Ishikawa (cell line): ENCODE results near the gene SLC38A10.

Experiments used
- CEBPB ChIP-seq: IDR thresholded peaks from 2 replicates; pipeline ENCODE4 v1.6.1; 2012
- CREB1 ChIP-seq: IDR thresholded peaks from 2 replicates; pipeline ENCODE4 v1.6.1; 2012; ENCODE audit warnings: low read depth
- EGR1 ChIP-seq: IDR thresholded peaks from 2 replicates; pipeline ENCODE4 v1.6.1; 2012
- EP300 ChIP-seq: IDR thresholded peaks from 2 replicates; pipeline ENCODE4 v1.6.1; 2012; ENCODE audit warnings: borderline replicate concordance
- FOXM1 ChIP-seq: IDR thresholded peaks from 2 replicates; pipeline ENCODE4 v1.6.1; 2012; ENCODE audit warnings: low read depth, borderline replicate concordance
- NFIC ChIP-seq: IDR thresholded peaks from 2 replicates; pipeline ENCODE4 v1.6.1; 2012
- RAD21 ChIP-seq: IDR thresholded peaks from 2 replicates; pipeline ENCODE4 v1.6.1; 2012; ENCODE audit warnings: low read depth
- TAF1 ChIP-seq: IDR thresholded peaks from 2 replicates; pipeline ENCODE4 v1.6.1; 2012; ENCODE audit warnings: low read depth, mild to moderate bottlenecking
- TCF12 ChIP-seq: IDR thresholded peaks from 2 replicates; pipeline ENCODE4 v1.6.1; 2012; ENCODE audit warnings: low read depth
- TEAD4 ChIP-seq: IDR thresholded peaks from 2 replicates; pipeline ENCODE4 v1.6.1; 2012
- USF1 ChIP-seq: IDR thresholded peaks from 2 replicates; pipeline ENCODE4 v1.6.1; 2012
- YY1 ChIP-seq: IDR thresholded peaks from 2 replicates; pipeline ENCODE4 v1.6.1; 2012; ENCODE audit warnings: low read depth
- ZBTB7A ChIP-seq: IDR thresholded peaks from 2 replicates; pipeline ENCODE4 v1.6.1; 2012; ENCODE audit warnings: low read depth
- TF ChIP-seq, protein P1 (sequence below): IDR thresholded peaks from 2 replicates; pipeline ENCODE4 v1.6.1; 2012
- TF ChIP-seq, protein P2 (sequence below): IDR thresholded peaks from 2 replicates; pipeline ENCODE4 v1.6.1; 2012; ENCODE audit warnings: low read depth, mild to moderate bottlenecking

The SLC38A10 gene

GRCh38 chr17:81234506-81234855 is 60.6 kb downstream of the SLC38A10 start:
- no peak for TF ChIP-seq NFIC
- TF ChIP-seq, protein P1, sequence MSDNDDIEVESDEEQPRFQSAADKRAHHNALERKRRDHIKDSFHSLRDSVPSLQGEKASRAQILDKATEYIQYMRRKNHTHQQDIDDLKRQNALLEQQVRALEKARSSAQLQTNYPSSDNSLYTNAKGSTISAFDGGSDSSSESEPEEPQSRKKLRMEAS = no peak
- no peak for TF ChIP-seq CREB1
- no peak for TF ChIP-seq TAF1
- TF ChIP-seq TCF12 = no peak
- no peak for TF ChIP-seq ZBTB7A
- TF ChIP-seq, protein P2, sequence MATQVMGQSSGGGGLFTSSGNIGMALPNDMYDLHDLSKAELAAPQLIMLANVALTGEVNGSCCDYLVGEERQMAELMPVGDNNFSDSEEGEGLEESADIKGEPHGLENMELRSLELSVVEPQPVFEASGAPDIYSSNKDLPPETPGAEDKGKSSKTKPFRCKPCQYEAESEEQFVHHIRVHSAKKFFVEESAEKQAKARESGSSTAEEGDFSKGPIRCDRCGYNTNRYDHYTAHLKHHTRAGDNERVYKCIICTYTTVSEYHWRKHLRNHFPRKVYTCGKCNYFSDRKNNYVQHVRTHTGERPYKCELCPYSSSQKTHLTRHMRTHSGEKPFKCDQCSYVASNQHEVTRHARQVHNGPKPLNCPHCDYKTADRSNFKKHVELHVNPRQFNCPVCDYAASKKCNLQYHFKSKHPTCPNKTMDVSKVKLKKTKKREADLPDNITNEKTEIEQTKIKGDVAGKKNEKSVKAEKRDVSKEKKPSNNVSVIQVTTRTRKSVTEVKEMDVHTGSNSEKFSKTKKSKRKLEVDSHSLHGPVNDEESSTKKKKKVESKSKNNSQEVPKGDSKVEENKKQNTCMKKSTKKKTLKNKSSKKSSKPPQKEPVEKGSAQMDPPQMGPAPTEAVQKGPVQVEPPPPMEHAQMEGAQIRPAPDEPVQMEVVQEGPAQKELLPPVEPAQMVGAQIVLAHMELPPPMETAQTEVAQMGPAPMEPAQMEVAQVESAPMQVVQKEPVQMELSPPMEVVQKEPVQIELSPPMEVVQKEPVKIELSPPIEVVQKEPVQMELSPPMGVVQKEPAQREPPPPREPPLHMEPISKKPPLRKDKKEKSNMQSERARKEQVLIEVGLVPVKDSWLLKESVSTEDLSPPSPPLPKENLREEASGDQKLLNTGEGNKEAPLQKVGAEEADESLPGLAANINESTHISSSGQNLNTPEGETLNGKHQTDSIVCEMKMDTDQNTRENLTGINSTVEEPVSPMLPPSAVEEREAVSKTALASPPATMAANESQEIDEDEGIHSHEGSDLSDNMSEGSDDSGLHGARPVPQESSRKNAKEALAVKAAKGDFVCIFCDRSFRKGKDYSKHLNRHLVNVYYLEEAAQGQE = no peak
- no peak for TF ChIP-seq TEAD4

GRCh38 chr17:81233811-81234505 is 61.1 kb downstream of the SLC38A10 start:
- TF ChIP-seq EP300 (no peak), TAF1 (no peak), ZBTB7A (no peak), USF1 (no peak), TCF12 (no peak), CEBPB (no peak), TEAD4 (no peak), YY1 (no peak), NFIC (no peak), RAD21 (no peak), EGR1 (no peak), CREB1 (no peak), FOXM1 (no peak)
- TF ChIP-seq, protein P2 = no peak
- TF ChIP-seq, protein P1 = no peak

GRCh38 chr17:81233316-81233715 is 61.8 kb downstream of the SLC38A10 start:
- TF ChIP-seq EGR1 (no peak), RAD21 (no peak), TCF12 (no peak), ZBTB7A (no peak), CEBPB (no peak), USF1 (no peak), CREB1 (no peak)
- TF ChIP-seq, protein P1 = no peak

DNA sequence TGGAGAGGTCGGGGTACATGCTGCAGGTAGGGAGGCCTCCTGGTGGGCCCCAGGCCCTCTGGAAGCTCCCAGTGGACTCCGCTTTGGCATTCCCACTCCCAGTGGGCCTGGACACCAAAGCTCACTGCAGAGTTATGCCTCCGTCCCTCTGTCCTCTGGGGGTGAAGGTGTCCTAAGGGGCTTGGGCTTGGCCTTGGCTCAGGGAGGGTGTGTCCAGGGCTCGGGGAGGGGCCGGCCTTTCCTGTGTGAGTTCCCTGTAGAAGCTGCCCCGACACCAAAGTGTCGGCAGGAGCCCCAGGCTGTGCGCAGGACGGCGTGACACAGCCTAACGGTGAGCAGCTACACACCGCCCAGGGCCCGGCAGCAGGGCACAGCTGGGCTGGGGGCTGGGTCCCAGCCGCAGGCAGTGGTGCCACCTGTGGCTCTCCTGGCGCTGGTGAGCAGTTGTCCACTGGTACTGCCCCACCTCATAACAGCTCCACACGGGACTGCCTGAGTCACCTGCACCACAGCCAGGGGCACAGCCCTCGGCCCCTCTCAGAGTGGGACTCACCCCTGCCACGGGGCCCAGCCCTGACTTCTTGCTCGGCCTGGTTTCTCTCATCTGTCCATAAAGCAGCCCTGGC is 62.4 kb downstream of the SLC38A10 start:
- TF ChIP-seq TAF1 (no peak), TEAD4 (no peak), FOXM1 (no peak), EP300 (no peak), EGR1 (no peak)
- TF ChIP-seq, protein P2 = no peak
